Erythroblast (primary cell): ENCODE measurements around the gene HIRA.

Experiments used
- GATA1 ChIP-seq: IDR thresholded peaks from 2 replicates; pipeline ENCODE4 v1.6.1; 2011; ENCODE audit warnings: low read depth, mild to moderate bottlenecking, control low read depth, low read length, moderate library complexity
- POLR2A ChIP-seq: IDR thresholded peaks from 2 replicates; pipeline ENCODE4 v1.6.1; 2011; ENCODE audit warnings: mild to moderate bottlenecking, low read length

DNA sequence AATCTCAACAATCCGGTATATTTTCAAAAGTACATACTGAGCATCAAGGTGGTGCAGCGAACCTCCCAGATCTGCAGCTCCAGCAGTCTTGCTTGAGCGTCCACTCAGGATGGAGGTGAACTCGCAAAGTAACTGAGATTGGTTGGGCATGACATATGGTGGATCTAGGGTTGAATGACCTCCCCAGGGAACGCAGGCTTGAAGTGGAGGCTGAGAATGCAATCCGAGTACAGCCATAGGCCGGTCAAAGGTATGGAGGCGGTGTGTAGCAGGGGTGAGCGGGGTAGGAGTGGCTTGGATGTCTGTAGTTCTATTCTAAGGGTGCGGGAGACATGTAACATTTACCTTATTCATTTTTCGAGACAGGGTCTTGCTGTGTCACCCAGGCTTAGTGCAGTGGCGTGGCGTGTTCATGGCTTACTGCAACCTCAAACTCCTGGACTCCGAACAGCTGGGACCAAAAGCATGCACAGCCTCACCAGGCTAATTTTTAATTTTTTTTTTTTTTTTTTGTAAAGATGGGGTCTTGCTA lies 16.6 kb upstream of the HIRA start:
- no peak for TF ChIP-seq POLR2A
- no peak for TF ChIP-seq GATA1
